ENCODE results near the gene AGT. TPM values are rescaled to one million over a fixed set of nuclear protein-coding genes. Genes with fewer than 3 reads are reported as not detected.
"Not testable (repeated sequence)": the region's sequence is repeated elsewhere in the genome, so short reads cannot be mapped to it uniquely, and the experiment has no call there.

The AGT gene
- total RNA-seq, 1 experiment from 2014 or later = not detected

DNA sequence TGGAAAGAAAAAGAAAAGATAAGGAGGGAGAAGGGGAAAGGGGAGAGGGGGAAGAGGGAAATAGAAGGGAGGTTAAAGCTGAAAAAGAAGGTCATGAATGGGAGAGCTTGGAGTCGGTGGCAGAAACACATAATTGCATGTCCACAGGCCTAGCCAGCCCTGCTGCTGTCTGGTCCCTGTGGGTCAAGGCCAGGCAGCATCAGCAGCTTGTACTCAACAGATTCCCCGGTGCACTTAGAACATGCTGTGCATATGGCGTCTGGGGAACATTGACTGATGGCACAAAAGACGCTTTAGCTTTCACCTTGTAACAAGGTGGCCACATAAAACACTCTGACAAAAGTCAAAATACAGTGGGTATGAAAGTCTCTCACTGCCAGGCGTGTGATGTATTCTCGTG, 45.7 kb downstream of the AGT start:
- in situ Hi-C loops (cut with HindIII; ENCODE audit: low sequenced_read_pairs) = no loop called here
- DNase-seq (ENCODE audit: low spot score) = peak; percentile 62

DNA sequence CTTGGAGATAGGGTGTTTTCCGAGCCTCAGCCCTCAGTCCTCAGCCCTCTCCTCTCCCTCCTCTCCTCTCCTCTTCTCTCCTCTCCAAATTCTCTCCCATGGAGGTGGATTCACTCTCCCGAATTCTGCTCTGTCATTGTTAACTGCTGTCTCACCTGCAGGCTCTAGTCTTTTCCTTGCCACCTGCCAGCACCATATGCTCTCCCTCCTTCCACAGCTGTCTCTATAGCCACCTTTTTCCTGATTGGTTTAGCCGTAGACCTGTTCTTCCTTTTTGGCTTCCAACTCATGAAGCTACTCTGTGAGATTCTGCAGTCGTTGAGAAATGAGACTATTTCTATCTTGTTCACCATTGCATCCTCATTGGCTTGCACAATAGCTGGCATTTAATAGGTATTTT, 51.9 kb downstream of the AGT start:
- DNase-seq (ENCODE audit: low spot score) = peak; percentile 98
- in situ Hi-C loops (cut with HindIII; ENCODE audit: low sequenced_read_pairs) = no loop called here

DNA sequence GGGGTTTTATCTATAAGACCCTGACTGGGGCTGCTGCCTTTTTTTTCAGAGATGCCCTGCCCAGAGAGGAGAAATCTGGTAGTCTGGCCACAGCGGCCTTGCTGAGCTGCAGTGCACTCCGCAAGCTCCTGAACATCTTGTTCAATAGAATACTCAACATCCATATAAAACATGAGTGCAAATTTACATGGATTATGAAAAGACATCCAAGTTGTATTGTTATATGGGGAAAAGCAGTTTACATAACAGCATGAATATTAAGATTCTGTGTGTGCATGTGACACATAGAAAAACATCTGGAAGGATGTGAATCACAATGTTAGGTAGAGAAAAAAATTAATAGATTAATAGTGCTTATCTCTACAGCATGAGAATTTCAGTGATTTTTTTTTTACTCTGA, 55.2 kb downstream of the AGT start:
- in situ Hi-C loops (cut with HindIII; ENCODE audit: low sequenced_read_pairs) = no loop called here
- DNase-seq (ENCODE audit: low spot score) = no peak

DNA sequence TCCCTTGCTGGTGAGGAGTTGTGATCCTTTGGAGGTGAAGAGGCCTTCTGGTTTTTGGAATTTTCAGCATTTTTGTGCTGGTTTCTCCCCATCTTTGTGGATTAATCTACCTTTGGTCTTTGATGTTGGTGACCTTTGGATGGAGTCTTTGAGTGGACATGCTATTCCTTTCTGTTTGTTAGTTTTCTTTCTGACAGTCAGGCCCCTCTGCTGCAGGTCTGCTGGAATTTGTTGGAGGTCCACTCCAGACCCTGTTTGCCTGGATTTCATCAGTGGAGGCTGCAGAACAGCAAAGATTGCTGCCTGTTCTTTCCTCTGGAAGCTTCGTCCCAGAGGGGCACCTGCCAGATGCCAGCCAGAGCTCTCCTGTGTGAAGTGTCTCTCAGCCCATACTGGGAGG, 55.8 kb downstream of the AGT start:
- in situ Hi-C loops (cut with HindIII; ENCODE audit: low sequenced_read_pairs); DNase-seq (ENCODE audit: low spot score): not testable (repeated sequence)

DNA sequence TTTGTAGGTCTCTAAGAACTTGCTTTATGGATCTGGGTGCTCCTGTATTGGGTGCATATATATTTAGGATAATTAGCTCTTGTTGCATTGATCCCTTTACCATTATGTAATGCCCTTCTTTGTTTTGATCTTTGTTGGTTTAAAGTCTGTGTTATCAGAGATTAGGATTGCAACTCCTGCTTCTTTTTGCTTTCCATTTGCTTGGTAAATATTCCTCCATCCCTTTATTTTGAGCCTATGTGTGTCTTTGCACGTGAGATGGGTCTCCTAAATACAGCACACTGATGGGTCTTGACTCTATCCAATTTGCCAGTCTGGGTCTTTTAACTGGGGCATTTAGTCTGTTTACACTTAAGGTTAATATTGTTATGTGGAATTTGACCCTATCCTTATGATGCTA, 57.2 kb downstream of the AGT start:
- in situ Hi-C loops (cut with HindIII; ENCODE audit: low sequenced_read_pairs); DNase-seq (ENCODE audit: low spot score): not testable (repeated sequence)

Other genes starting within 250 kb of the AGT start
- 24.5 and 35.5 TPM in 2 replicates for gene COG2, start 71.6 kb downstream of the AGT start, total RNA-seq (2014; rRNA removed; shearing (Covaris generic))
- 0.20 TPM in 1 of 2 replicates, not detected in the other for gene CAPN9, start 33.3 kb upstream of the AGT start, total RNA-seq (2014; rRNA removed; shearing (Covaris generic))
- 22.6 and 35.6 TPM in 2 replicates for gene C1orf198, start 154.4 kb upstream of the AGT start, total RNA-seq (2014; rRNA removed; shearing (Covaris generic))

Data from G401 (cell line).